Parathyroid adenoma (tissue), 2 donors: ENCODE measurements around the gene CBARP.

Experiments
- H2AFZ ChIP-seq: fragments of 300-600 bp; sonication (generic); one replicate; pipeline ENCODE4 v1.7.0; 2017; ENCODE audit warnings: antibody characterized with exemption, mild to moderate bottlenecking
- H3K27ac ChIP-seq: fragments of 300-600 bp; sonication (generic); one replicate; pipeline ENCODE4 v1.7.0; 2017
- H3K27me3 ChIP-seq: fragments of 300-600 bp; sonication (generic); one replicate; pipeline ENCODE4 v1.7.0; 2017; ENCODE audit warnings: low read length; ENCODE audit not compliant: control insufficient read depth, insufficient read depth
- H3K36me3 ChIP-seq: fragments of 300-600 bp; sonication (generic); one replicate; pipeline ENCODE4 v1.7.0; 2017; ENCODE audit warnings: low read length; ENCODE audit not compliant: control insufficient read depth, insufficient read depth
- H3K4me1 ChIP-seq: fragments of 300-600 bp; sonication (generic); one replicate; pipeline ENCODE4 v1.7.0; 2017; ENCODE audit warnings: control low read depth
- H3K4me2 ChIP-seq: fragments of 300-600 bp; sonication (generic); one replicate; pipeline ENCODE4 v1.7.0; 2017; ENCODE audit warnings: low read length
- H3K4me3 ChIP-seq: fragments of 300-600 bp; sonication (generic); one replicate; pipeline ENCODE4 v1.7.0; 2017; ENCODE audit warnings: low read depth, low read length
- H3K79me2 ChIP-seq: fragments of 300-600 bp; sonication (generic); one replicate; pipeline ENCODE4 v1.7.0; 2017; ENCODE audit warnings: control low read depth
- H3K9ac ChIP-seq: fragments of 300-600 bp; sonication (generic); one replicate; pipeline ENCODE4 v1.7.0; 2017; ENCODE audit warnings: mild to moderate bottlenecking
- H3K9me3 ChIP-seq: fragments of 300-600 bp; sonication (generic); one replicate; pipeline ENCODE4 v1.7.0; 2017; ENCODE audit warnings: low read length; ENCODE audit not compliant: control insufficient read depth
- CTCF ChIP-seq: fragments of 300-600 bp; sonication (generic); IDR thresholded peaks from one replicate; pipeline ENCODE4 v1.7.0; 2017; ENCODE audit warnings: antibody characterized with exemption, mild to moderate bottlenecking
- donor health status: primary hyperparathyroidism.

CBARP gene

DNA sequence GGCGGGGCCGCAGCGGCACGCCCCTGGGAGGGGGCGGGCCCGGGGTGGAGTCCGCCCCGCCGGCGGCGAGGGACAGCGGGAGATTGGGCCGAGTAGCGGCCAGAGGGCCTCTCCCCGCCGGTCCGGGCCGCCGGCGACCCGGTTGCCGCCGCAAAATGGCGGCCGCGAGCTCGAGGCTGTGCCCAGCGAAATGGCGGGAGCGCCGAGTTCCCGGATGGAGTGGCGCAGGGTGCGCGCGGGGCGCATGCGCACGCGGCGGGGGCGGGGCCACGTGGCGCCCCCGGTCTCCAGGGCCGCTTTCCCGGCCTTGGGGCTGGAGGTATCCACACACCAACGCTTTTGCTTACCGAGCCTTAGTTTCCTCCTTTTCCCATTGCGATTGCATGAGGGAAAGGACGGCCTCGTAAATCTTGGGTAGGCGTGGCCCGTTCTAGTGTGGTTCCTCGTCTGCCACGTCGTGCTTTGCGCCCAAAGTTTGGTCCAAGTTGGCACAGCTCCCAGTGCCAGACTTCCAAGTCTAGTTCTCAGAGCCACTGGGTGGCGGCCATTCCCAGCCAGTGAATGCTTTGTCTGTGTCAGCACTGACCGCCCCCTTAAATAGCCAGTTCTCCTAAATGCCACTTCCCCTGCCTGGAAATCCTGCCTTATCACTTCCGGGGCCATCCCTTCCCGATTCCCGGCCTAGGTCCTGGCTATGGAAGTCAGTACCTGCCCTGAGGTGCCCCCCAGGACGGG is 31.8 kb upstream of the CBARP start:
- TF ChIP-seq CTCF = peak; percentile 16
- Histone ChIP-seq H3K4me1 (peaks cover 47% of the 10 kb centered on the region), H3K4me3 (peak overlapping the region; percentile 96), H3K27ac (peak overlapping the region; percentile 90), H3K9me3 (no peaks in the 10 kb centered on the region), H3K4me2 (peak overlapping the region; percentile 99), H3K27me3 (no peaks in the 10 kb centered on the region), H3K79me2 (peaks cover 34% of the 10 kb centered on the region), H3K9ac (peak overlapping the region; percentile 32), H3K36me3 (no peaks in the 10 kb centered on the region), H2AFZ (no peak overlapping the region)

GRCh38 chr19:1269065-1269477 is 31.3 kb upstream of the CBARP start, which contains the start of gene CIRBP:
CIRBP (plus strand) TSS chr19:1269332; CDS start chr19:1270934, 1,602 bp downstream.
- Histone ChIP-seq H3K9ac (peak within 1 kb of the TSS; percentile 32), H3K36me3 (no peaks in the 10 kb centered on the region), H3K4me1 (peaks cover 45% of the 10 kb centered on the region), H3K4me2 (peak within 1 kb of the TSS; percentile 99), H3K79me2 (peaks cover 33% of the 10 kb centered on the region), H3K27ac (peak within 1 kb of the TSS; percentile 90), H3K9me3 (no peaks in the 10 kb centered on the region), H2AFZ (peak within 1 kb of the TSS; percentile 40), H3K4me3 (peak within 1 kb of the TSS; percentile 96), H3K27me3 (no peaks in the 10 kb centered on the region)
- TF ChIP-seq CTCF = no peak

DNA sequence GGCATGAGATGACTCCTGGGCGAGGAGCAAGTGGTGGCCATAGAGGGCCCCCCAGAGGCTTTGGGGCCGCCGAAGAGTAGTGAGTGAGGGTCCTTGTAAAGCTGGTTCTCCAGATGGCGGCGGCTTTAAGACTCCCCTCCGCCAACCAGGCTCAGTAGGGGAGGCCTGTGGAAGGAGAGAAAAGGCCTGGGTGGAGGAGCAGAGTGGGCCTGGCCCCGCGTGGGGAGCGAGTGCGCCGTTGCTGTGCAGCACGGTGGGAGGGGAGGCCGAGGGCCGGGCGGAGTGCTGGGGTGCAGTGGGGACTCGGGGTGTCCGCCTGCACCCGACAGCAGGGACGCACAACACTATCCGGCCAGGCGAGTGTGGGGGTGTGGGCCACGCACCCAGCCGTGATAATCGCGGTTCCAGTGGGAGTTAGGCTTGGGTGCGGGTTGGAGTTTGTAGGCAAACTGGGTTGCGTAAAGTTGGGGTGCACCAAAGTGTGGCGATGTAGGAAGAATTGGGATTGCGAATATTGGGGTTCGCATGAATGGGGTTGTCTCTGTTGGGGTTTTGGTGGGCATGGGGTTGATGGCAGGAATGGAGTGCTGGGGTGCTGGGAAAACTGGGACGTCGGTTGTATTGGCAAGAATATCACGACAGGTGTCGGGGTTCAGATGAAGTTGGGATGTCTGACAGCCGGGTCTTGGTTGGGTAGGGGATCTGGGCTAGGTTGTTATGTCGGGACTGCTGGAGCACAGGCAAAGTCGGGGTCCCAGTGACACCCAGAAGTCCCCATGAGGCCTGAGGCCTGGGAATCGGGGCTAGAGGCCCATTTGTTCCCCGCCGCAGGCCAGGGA is 30.6 kb upstream of the CBARP start:
- Histone ChIP-seq H3K27ac (peak overlapping the region; percentile 90), H3K9ac (no peak overlapping the region), H3K4me1 (peaks cover 48% of the 10 kb centered on the region), H3K36me3 (no peaks in the 10 kb centered on the region), H3K4me2 (peak overlapping the region; percentile 36), H2AFZ (peak overlapping the region; percentile 40), H3K79me2 (peaks cover 30% of the 10 kb centered on the region), H3K4me3 (no peak overlapping the region), H3K9me3 (no peaks in the 10 kb centered on the region), H3K27me3 (no peaks in the 10 kb centered on the region)
- TF ChIP-seq CTCF = no peak

- H3K9ac ChIP-seq = no peak overlapping the region
- H3K79me2 ChIP-seq = peaks cover 25% of the 10 kb centered on the region
- H3K4me1 ChIP-seq = peaks cover 54% of the 10 kb centered on the region
- H3K9me3 ChIP-seq = no peaks in the 10 kb centered on the region
- no peak for TF ChIP-seq CTCF
- H3K27ac ChIP-seq = no peak overlapping the region
- H3K4me2 ChIP-seq = peak overlapping the region; percentile 87
- peak overlapping the region; percentile 27 for H3K4me3 ChIP-seq
- no peaks in the 10 kb centered on the region for H3K27me3 ChIP-seq
- H2AFZ ChIP-seq = no peak overlapping the region
- no peaks in the 10 kb centered on the region for H3K36me3 ChIP-seq
Measured at GRCh38 chr19:1267477-1268225, 29.8 kb upstream of the CBARP start.
